Measurements from ENCODE around the gene VKORC1.
"Not testable (repeated sequence)": the region's sequence is repeated elsewhere in the genome, so short reads cannot be mapped to it uniquely, and the experiment has no call there.

The VKORC1 gene

GRCh38 chr16:31106509-31107464 lies 12.2 kb upstream of the VKORC1 start:
- no peak for DNase-seq

GRCh38 chr16:31105677-31106213 lies 11.1 kb upstream of the VKORC1 start:
- peak; percentile 41 for DNase-seq

GRCh38 chr16:31100876-31101641 lies 6.5 kb upstream of the VKORC1 start:
- DNase-seq = not testable (repeated sequence)

- no peak for DNase-seq
Observed at GRCh38 chr16:31099860-31100638, 5.5 kb upstream of the VKORC1 start.

GRCh38 chr16:31094088-31094423 lies 541 bp downstream of the VKORC1 start:
- DNase-seq = no peak

- no peak for DNase-seq
Observed at GRCh38 chr16:31093132-31093703, 1.4 kb downstream of the VKORC1 start.

- no peak for DNase-seq
Observed at GRCh38 chr16:31092330-31092729, 2.3 kb downstream of the VKORC1 start.

- no peak for DNase-seq
Observed at GRCh38 chr16:31090540-31090939, 4.1 kb downstream of the VKORC1 start.

GRCh38 chr16:31089199-31089598 lies 5.4 kb downstream of the VKORC1 start:
- DNase-seq = no peak

- no peak for DNase-seq
Observed at GRCh38 chr16:31088459-31089183, 6.0 kb downstream of the VKORC1 start, which contains the start of gene PRSS53. TSS of gene PRSS53 (minus strand) at chr16:31088943. CDS start at chr16:31088809, 134 bp downstream.

GRCh38 chr16:31087971-31088370 lies 6.6 kb downstream of the VKORC1 start:
- DNase-seq = no peak

- no peak for DNase-seq
Observed at GRCh38 chr16:31087481-31087880, 7.1 kb downstream of the VKORC1 start.

GRCh38 chr16:31086629-31086906 lies 8.0 kb downstream of the VKORC1 start:
- no peak for DNase-seq

GRCh38 chr16:31085873-31086628 lies 8.5 kb downstream of the VKORC1 start:
- DNase-seq = no peak

GRCh38 chr16:31085411-31085810 lies 9.2 kb downstream of the VKORC1 start:
- no peak for DNase-seq

- no peak for DNase-seq
Observed at GRCh38 chr16:31084584-31085302, 9.9 kb downstream of the VKORC1 start.

- no peak for DNase-seq
Observed at GRCh38 chr16:31083981-31084380, 10.6 kb downstream of the VKORC1 start.

- no peak for DNase-seq
Observed at GRCh38 chr16:31083556-31083955, 11.0 kb downstream of the VKORC1 start.

- DNase-seq = no peak
Observed at GRCh38 chr16:31083081-31083480, 11.5 kb downstream of the VKORC1 start.

GRCh38 chr16:31082368-31083045 lies 12.1 kb downstream of the VKORC1 start:
- no peak for DNase-seq

Measured in NCI-H1694 (cell line).